Measurements from ENCODE around the gene ALOX12B. TPM values are rescaled to one million over a fixed set of nuclear protein-coding genes. Genes with fewer than 3 reads are reported as not detected.

ALOX12B gene
- total and polyA plus RNA-seq, 2 of the 8 experiments (the other 6 are each of a cell fraction or from before 2014, with no cell fraction given): 0.86 TPM; not detected in 1

- Histone ChIP-seq H3K18ac (ENCODE audit: extremely low read depth, low read length) (no peak overlapping the region), H4K5ac (ENCODE audit: insufficient read length, low read depth, low read length) (no peak overlapping the region), H3K9ac (replicated peaks in 1 of 4; ENCODE audit: extremely low read depth in 1 of 4, low read depth in 3 of 4, low read length in 3 of 4) (no peak overlapping the region), H2BK15ac (ENCODE audit: low read length) (no peak overlapping the region), H3K79me1 (ENCODE audit: low read depth, low read length) (no peaks in the 10 kb centered on the region), H2AFZ (ENCODE audit: low read length) (no peak overlapping the region), H3K4me1 (replicated peaks in 1 of 4; ENCODE audit: control insufficient read depth in 3 of 4, insufficient read depth in 4 of 4, low read length in 3 of 4) (peaks cover 0 to 22% (median 10%) of the 10 kb centered on the region in 4 experiments; a peak in 6 of 7 replicates), H3K4me3 (ENCODE audit: extremely low read depth in 1 of 4, insufficient read depth in 2 of 4, low read depth in 3 of 4, low read length in 4 of 4) (no peak overlapping the region), H3K9me3 (ENCODE audit: insufficient read depth in 2 of 2, low read depth in 1 of 2, low read length in 1 of 2) (no peaks in the 10 kb centered on the region), H3K36me3 (ENCODE audit: control insufficient read depth in 2 of 4, insufficient read depth in 4 of 4, low read length in 3 of 4) (no peaks in the 10 kb centered on the region), H3K79me2 (ENCODE audit: control insufficient read depth in 1 of 2, insufficient read depth in 2 of 2, low read length in 2 of 2) (no peaks in the 10 kb centered on the region), H3K4me2 (ENCODE audit: insufficient read depth in 1 of 2, low read depth in 2 of 2, low read length in 2 of 2) (no peak overlapping the region), H2BK120ac (replicated peaks; ENCODE audit: low read depth, low read length) (no peak overlapping the region), H2BK5ac (ENCODE audit: low read depth, low read length) (no peak overlapping the region), H3K23me2 (ENCODE audit: low read depth, low read length) (peaks cover 13% of the 10 kb centered on the region), H4K91ac (replicated peaks; ENCODE audit: insufficient read length, low read length) (no peak overlapping the region), H2BK12ac (ENCODE audit: low read depth, low read length) (peak overlapping the region; percentile 17; the same call in 1 of the 2 replicates), H3K56ac (replicated peaks; ENCODE audit: insufficient read length, low read depth, low read length) (no peak overlapping the region), H3K27ac (ENCODE audit: low read depth, low read length) (no peak overlapping the region), H2BK20ac (ENCODE audit: low read length) (no peak overlapping the region), H3K27me3 (replicated peaks in 1 of 4; ENCODE audit: control insufficient read depth in 3 of 4, extremely low read depth in 1 of 4, insufficient read depth in 3 of 4, low read length in 3 of 4) (peaks cover 38 to 70% (median 58%) of the 10 kb centered on the region in 4 experiments), H3K14ac (ENCODE audit: insufficient read length) (no peak overlapping the region), H2AK5ac (ENCODE audit: low read depth, low read length) (peak overlapping the region; percentile 39; the same call in 1 of the 2 replicates), H4K8ac (ENCODE audit: extremely low read depth, insufficient read depth, low read length) (peak overlapping the region; percentile 57; the same call in 1 of the 2 replicates), H3K4ac (replicated peaks; ENCODE audit: insufficient read length, low read depth, low read length) (no peak overlapping the region), H4K20me1 (replicated peaks in 1 of 2; ENCODE audit: control insufficient read depth in 1 of 2, insufficient read depth in 2 of 2, low read length in 2 of 2) (peaks cover under 1 to 6% of the 10 kb centered on the region in 2 experiments), H3K23ac (ENCODE audit: insufficient read length) (no peak overlapping the region)
- ChIA-PET POLR2A (ENCODE audit: partially characterized antibody) (interaction anchor here (0.8 to 1.6 kb wide), 4 partner anchors 11 to 97 kb away, joined by 3 to 4 read pairs (median 4); no protein-coding TSS in a partner anchor), CTCF (ENCODE audit: partially characterized antibody) (interaction anchor here (0.7 to 17.3 kb wide), 9 partner anchors 13 to 295 kb away, joined by 3 to 315 read pairs (median 14); partner anchors contain the start of genes ALOX12B and ALOXE3)
- DNase-seq (ENCODE audit: low read depth in 1 of 2, low spot score in 2 of 2): no peak
- WGBS, 2 experiments (ENCODE audit: extremely low coverage in 1 of 2, insufficient coverage in 1 of 2, insufficient read length in 1 of 2, insufficient replicate concordance in 2 of 2, low coverage in 1 of 2, low lambda C conversion rate in 2 of 2, missing lambda C conversion rate in 1 of 2): 91% methylated on average over 14 of the region's 14 CpGs; no CpG with 5 or more reads in 1 of the 2 experiments
- TF ChIP-seq FOSL1 (IDR thresholded peaks at IDR 0.05; ENCODE audit: insufficient read depth, low read depth, low read length): no peak
- no peak for TF ChIP-seq E2F6 (IDR thresholded peaks at IDR 0.05)
- TF ChIP-seq RAD21 (IDR thresholded peaks at IDR 0.05 in 1 of 2, conservative IDR thresholded peaks at IDR 0.05 in 1 of 2; ENCODE audit: low read depth in 2 of 2, low read length in 2 of 2): no peak
- TF ChIP-seq NRF1 (IDR thresholded peaks at IDR 0.05; ENCODE audit: low read depth, low read length): no peak
- no peak for FAIRE-seq
These were observed 11.8 kb downstream of the ALOX12B start for GRCh38 chr17:8075574-8076342.
